Forelimb muscle (tissue), 1 donor: ENCODE measurements around the gene RND2. TPM values are rescaled to one million over a fixed set of nuclear protein-coding genes. Genes with fewer than 3 reads are reported as not detected.
"Not testable (repeated sequence)": the region's sequence is repeated elsewhere in the genome, so short reads cannot be mapped to it uniquely, and the experiment has no call there.

Source experiments
- DNase-seq: peaks from one replicate; pipeline ENCODE4 v3.0.0-alpha.2; 2013; ENCODE audit warnings: low read depth
- polyA plus RNA-seq: library from polyadenylated mRNA; unstranded; fragments of 120-200 nt; gene quantifications from one replicate; pipeline ENCODE4 v1.2.1, GENCODE V29; 2013; ENCODE audit not compliant: insufficient read length

The RND2 gene
- 0.49 TPM for polyA plus RNA-seq

GRCh38 chr17:43024407-43025289 is at the start of gene RND2:
Gene RND2, plus strand, starts transcription at chr17:43025231. Its CDS starts 117 bp downstream, at chr17:43025348.
- DNase-seq, result peak; percentile 85

DNA sequence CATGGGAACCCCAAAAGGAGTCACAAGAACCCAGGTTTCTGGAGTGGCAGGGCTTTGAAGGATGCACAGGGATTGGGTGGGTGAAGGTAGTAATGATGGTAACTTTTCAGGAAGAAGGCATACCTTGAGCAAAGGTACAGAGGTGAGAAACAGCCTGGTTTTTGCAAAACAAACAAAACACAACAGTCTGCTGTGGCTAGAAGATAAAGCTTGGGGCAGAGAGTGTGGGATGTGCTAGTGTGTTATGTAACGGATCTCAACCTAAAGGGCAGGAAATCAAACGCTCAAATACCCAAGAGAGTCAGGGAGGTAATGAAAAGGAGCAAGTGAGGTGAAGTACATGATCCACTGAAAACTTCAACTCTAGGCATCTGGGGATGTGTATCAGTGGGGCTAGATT is 49.8 kb upstream of the RND2 start:
- DNase-seq, result no peak

- DNase-seq, result not testable (repeated sequence)
Observed at GRCh38 chr17:42975701-42976100, 49.3 kb upstream of the RND2 start.

DNA sequence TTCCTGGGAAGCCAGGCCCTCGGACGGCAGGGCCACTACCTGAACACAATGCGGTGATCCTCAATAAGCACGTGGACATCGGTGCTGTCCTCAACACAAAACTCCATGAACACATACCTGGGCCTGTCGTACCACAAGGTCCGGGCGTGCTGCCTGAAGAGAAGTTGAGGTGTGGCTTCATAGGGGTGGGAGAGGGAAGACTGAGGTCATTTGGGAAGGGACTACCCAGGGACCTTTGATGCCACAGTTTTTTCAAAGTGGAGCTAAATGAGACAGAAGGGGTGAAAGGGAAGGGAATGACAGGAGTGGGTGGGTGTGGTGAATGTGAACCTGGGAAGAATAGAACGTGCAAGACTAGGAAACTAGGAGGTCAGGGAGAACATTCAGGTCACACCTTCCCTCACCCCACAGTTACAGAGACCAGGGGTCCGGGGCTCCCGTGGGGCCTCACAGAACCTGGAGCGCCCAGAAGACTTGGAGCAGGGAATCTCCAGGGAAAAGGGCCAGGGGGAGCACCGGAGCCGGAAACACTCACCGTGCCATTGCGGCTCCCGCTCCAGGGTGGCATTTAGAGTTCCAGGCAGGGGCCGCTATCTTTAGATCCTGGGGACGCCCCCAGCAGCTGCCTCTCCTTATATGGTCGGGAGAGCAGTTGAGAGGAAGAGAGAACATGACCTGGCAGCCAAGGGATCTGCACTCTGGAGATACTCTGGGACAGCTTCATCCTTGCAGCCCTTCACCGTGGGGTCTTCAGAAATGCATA is 45.3 kb upstream of the RND2 start, which contains the start of gene PTGES3L:
Gene PTGES3L (minus strand): TSS at position 570 of the 763 bp plus-strand sequence. CDS start 27 bp downstream, at position 543.
- DNase-seq, result no peak

DNA sequence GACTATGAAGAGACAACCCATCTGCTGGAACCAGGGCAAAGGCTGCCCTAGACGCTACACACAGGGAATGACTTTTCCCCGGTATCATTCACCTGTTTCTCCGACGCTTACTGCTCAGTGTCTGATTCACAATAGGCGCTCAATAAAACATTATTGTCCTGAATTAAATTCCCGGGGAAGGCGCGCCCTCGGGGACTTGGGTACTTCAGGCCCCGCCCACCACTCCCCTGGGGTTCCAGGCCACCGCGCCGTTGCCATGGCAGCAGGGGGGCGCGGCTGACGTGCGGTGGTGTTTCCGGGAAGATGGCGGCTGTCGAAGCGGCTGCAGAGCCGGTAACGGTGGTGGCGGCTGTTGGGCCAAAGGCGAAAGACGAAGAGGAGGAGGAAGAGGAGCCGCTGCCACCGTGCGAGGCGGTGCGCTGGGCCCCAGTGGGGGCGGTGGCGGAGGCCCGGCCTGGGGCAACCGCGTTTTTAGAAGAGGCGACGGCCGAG is 44.7 kb upstream of the RND2 start, which contains the start of gene RUNDC1:
Gene RUNDC1 (plus strand): TSS at position 292 of the 492 bp plus-strand sequence. CDS start 12 bp downstream, at position 304.
- DNase-seq, result no peak

- DNase-seq, result no peak
Observed at GRCh38 chr17:42980766-42981397, 44.1 kb upstream of the RND2 start.

DNA sequence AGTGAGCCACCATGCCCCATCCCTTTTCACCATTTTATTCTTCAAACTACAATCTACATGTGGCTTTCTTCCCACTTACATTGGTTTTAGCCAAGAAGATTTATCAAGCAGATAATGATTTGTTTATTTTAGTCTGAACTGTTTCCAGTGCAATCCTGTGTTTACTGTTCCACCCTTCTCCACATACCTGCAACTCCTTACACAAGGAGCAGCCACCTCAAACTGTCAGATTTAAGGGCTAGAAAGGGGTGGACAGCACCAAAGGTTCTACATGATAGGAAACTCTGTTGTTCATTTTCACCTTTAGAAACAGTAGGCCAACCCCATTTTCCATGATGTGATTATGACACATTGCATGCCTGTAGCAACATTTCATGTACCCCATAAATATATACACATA is 42.8 kb upstream of the RND2 start:
- DNase-seq, result no peak

GRCh38 chr17:42985225-42985624 is 39.8 kb upstream of the RND2 start:
- DNase-seq, result no peak

DNA sequence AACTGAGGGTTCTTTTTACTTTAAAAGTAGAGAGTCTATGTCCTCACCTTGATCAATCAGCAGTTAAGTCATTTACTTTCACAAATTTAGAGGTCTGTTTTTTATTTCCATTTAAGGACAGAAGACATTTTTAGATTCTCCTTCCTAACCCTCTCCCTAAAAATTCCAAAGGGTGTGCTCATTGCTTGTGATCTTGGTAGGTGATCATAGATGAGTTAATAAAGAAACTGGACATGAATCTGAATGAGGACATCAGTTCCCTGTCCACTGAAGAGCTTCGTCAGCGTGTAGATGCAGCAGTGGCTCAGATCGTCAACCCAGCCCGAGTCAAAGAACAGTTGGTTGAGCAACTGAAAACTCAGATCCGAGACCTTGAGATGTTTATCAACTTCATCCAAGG is 35.9 kb upstream of the RND2 start:
- no peak for DNase-seq

- DNase-seq, result no peak
Observed at GRCh38 chr17:42989726-42990652, 35.0 kb upstream of the RND2 start.

DNA sequence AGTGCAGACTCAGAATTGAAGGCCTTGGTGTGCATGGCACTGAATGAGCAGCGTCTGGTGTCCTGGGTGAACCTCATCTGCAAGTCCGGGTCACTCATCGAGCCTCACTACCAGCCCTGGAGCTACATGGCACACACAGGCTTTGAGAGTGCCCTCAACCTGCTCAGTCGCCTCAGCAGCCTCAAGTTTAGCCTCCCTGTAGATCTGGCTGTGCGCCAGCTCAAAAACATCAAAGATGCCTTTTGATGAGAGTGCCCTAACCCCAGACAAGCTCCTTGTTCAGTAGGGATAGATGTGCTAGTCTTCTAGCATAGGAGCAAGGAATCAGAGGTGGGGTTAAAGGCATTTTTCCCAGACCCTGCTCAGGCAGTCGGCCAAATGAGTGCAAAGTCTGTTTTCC is 33.6 kb upstream of the RND2 start:
- DNase-seq, result no peak

GRCh38 chr17:42992872-42993271 is 32.2 kb upstream of the RND2 start:
- DNase-seq, result no peak

GRCh38 chr17:42993913-42994312 is 31.1 kb upstream of the RND2 start:
- DNase-seq, result not testable (repeated sequence)

DNA sequence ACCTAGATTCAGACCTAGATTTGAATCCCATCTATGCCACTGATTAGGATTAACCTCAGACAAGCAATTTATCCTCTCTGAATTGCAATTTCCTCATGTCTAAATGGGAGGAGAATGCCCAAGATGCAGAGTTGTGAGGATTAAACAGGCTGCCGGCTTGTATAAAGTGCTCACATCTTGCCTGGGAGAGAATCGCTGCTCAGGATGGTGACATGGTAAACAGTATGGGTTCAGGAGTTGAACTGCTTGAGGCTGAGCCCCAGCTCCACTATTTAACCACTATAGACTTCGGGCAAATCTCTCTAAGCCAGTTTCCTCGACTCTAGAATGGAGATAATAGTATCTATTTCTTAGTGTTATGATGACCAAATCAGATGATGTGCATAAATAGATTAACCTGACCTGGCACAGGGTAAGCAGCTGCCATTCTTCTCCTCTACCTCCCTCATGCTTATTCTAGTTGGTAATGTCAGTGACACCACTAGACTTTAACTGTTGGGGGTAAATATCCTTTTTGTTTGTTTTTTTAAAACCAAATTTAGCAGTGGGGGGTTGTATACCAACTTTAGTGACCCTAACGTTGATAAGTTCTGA is 27.5 kb upstream of the RND2 start:
- no peak for DNase-seq

DNA sequence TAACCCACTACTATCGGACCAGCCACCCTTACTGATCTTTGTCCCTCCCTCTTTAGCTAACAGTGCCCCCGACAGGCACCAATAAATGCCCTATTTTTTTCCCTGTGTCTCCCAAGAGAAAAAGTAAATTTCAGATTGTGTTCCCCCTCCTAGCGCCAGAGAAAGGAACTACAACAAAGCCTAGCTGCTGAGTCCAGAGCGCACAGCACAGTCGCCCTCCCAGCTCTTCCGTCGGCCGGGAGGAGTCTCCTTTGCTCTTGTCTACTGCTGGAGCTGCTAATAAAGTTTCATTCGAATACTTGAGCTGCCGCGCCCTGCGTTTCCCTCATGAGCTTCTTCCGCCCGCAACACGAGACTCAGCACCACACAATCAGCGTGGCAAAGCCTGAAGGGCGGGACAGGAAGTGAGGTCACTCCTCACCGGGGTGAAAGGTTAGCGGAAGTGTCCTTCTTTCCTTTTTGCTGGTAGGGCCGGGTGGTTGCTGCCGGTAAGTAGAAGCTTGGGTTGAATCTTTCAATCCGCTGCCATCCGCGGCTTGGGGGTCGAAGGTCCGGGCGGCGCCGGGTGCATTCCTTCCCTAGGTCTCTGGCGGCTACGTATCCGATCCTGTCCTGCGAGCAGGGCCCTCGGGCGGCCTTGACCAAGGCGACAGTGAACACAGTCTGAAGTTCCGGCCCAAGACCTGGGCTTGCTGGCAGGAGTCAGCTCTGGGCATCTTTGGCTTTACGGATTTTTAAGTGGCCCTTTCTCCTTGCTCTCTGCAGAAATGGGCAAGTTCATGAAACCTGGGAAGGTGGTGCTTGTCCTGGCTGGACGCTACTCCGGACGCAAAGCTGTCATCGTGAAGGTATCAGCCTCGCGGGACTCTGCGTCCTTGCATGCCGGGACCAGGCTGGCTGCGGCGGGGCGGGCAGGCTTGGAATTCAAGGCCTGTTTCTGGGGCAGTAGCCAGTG is 26.8 kb upstream of the RND2 start, which contains the start of gene RPL27:
Gene RPL27 (plus strand): TSS at position 436 of the 955 bp plus-strand sequence. CDS start 332 bp downstream, at position 768.
- DNase-seq, result peak; percentile 99

DNA sequence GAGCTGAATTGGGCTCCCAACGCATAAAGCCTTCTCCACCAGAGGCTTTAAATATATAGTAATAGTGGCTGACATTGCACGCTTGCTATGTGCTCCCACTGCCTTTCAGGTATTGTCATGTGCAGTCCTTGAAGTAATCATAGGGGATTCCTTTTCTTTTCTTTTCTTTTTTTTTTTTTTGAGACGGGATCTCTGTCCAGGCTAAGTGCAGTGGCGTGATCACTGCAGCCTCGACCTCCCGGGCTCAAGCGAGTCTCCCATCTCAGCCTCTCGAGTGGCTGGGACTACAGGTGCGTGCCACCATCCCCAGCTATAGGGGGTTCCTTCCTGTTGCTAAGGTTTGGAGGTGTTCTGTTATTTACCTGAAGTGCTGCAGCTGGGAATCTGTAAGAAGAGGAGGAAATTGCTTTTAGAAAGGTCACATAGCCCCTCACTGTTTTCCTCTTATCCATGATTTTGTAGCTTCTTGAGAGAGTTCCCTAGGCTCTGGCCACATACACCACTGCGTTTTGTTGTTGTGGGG is 26.0 kb upstream of the RND2 start:
- DNase-seq, result no peak

GRCh38 chr17:43000894-43001293 is 24.1 kb upstream of the RND2 start:
- not testable (repeated sequence) for DNase-seq

DNA sequence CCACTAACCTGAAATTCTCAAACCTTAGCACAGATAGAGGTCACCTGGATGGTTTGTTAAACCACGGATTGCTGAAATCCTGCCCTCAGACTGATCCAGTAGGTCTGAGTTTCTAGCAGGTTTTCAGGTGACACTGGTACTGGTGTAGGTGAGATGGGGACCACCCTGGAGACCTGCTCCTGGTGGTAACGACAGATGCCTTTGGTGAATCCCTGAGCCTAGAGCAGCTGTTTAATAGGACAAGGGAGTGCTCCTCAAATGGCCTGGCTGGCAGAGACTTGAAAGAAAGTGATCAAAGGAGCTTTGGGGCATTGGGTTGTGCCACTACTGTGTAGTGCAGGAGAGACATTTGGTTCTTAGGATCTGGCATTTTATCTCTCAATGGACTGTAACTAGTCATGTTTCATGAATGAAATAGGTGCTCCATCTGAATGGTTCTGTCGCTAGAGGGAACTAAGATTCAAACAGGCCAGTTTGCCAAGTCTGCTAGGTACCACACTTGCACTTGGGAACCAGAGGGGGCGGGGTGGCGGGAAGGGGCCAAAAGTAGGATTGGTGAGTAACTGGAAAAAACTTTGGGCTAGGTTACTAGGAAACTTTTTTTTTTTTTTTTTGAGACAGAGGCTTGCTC is 21.4 kb upstream of the RND2 start:
- DNase-seq, result no peak
